ENCODE data around the gene VPS4B.

Gene VPS4B

GRCh38 chr18:63348508-63349136 lies 73.7 kb downstream of the VPS4B start:
- no peaks in the 10 kb centered on the region for H3K4me1 ChIP-seq (ENCODE audit: control extremely low read depth in 1 of 4, control insufficient read depth in 4 of 4, insufficient read depth in 4 of 4, low read length in 3 of 4)
- ChIA-PET CTCF (interaction anchor here (0.7 to 0.9 kb wide), 2 partner anchors 9 to 332 kb away, joined by 3 to 4 read pairs; no protein-coding TSS in a partner anchor), POLR2A (no interaction called here)
- H3K36me3 ChIP-seq (ENCODE audit: control insufficient read depth in 4 of 4, insufficient read depth in 4 of 4, low read length in 3 of 4), result peaks cover 7 to 88% (median 56%) of the 10 kb centered on the region in 4 experiments
- H3K27me3 ChIP-seq (replicated peaks in 2 of 5; ENCODE audit: control insufficient read depth in 4 of 5, insufficient read depth in 5 of 5, low read length in 4 of 5), result no peaks in the 10 kb centered on the region
- H3K9me3 ChIP-seq (ENCODE audit: control extremely low read depth in 1 of 5, control insufficient read depth in 4 of 5, insufficient read depth in 2 of 5, low read depth in 1 of 5, low read length in 4 of 5), result no peaks in the 10 kb centered on the region
- H3K4me3 ChIP-seq (ENCODE audit: control insufficient read depth in 1 of 7, extremely low read depth in 1 of 7, insufficient read depth in 4 of 7, low read depth in 2 of 7, low read length in 6 of 7), result no peak overlapping the region
- H3K27ac ChIP-seq (ENCODE audit: insufficient read depth in 1 of 2, low read depth in 1 of 2, low read length in 2 of 2, poor library complexity in 1 of 2, severe bottlenecking in 2 of 2), result no peak overlapping the region
- 100% methylated on average over 3 of the region's 7 CpGs for WGBS (ENCODE audit: insufficient coverage)
- DNase-seq, result no peak

- CTCF ChIA-PET, result interaction anchor here (1.2 to 9.6 kb wide), 2 partner anchors 14 to 92 kb away, joined by 3 to 66 read pairs; no protein-coding TSS in a partner anchor
- Histone ChIP-seq H3K4me3 (ENCODE audit: control insufficient read depth in 1 of 7, extremely low read depth in 1 of 7, insufficient read depth in 4 of 7, low read depth in 2 of 7, low read length in 6 of 7) (no peak overlapping the region), H3K27me3 (replicated peaks in 2 of 5; ENCODE audit: control insufficient read depth in 4 of 5, insufficient read depth in 5 of 5, low read length in 4 of 5) (no peaks in the 10 kb centered on the region), H3K27ac (ENCODE audit: insufficient read depth in 1 of 2, low read depth in 1 of 2, low read length in 2 of 2, poor library complexity in 1 of 2, severe bottlenecking in 2 of 2) (peak overlapping the region in 1 of 2 experiments; percentile 2), H3K9me3 (ENCODE audit: control extremely low read depth in 1 of 5, control insufficient read depth in 4 of 5, insufficient read depth in 2 of 5, low read depth in 1 of 5, low read length in 4 of 5) (no peaks in the 10 kb centered on the region), H3K4me1 (ENCODE audit: control extremely low read depth in 1 of 4, control insufficient read depth in 4 of 4, insufficient read depth in 4 of 4, low read length in 3 of 4) (no peaks in the 10 kb centered on the region), H3K36me3 (ENCODE audit: control insufficient read depth in 4 of 4, insufficient read depth in 4 of 4, low read length in 3 of 4) (peaks cover 7 to 88% (median 51%) of the 10 kb centered on the region in 4 experiments)
- DNase-seq, result no peak
- 93% methylated on average over 7 of the region's 7 CpGs for WGBS (ENCODE audit: insufficient coverage)
- POLR2A ChIA-PET, result no interaction called here
These were observed 75.6 kb downstream of the VPS4B start for GRCh38 chr18:63346480-63347183.

GRCh38 chr18:63346031-63346430 lies 76.2 kb downstream of the VPS4B start:
- H3K27ac ChIP-seq (ENCODE audit: insufficient read depth in 1 of 2, low read depth in 1 of 2, low read length in 2 of 2, poor library complexity in 1 of 2, severe bottlenecking in 2 of 2), result no peak overlapping the region
- no peaks in the 10 kb centered on the region for H3K9me3 ChIP-seq (ENCODE audit: control extremely low read depth in 1 of 5, control insufficient read depth in 4 of 5, insufficient read depth in 2 of 5, low read depth in 1 of 5, low read length in 4 of 5)
- POLR2A ChIA-PET, result no interaction called here
- WGBS (ENCODE audit: insufficient coverage), result over 99% methylated on average over 7 of the region's 7 CpGs
- no peaks in the 10 kb centered on the region for H3K4me1 ChIP-seq (ENCODE audit: control extremely low read depth in 1 of 4, control insufficient read depth in 4 of 4, insufficient read depth in 4 of 4, low read length in 3 of 4)
- H3K36me3 ChIP-seq (ENCODE audit: control insufficient read depth in 4 of 4, insufficient read depth in 4 of 4, low read length in 3 of 4), result peaks cover 7 to 83% (median 49%) of the 10 kb centered on the region in 4 experiments
- H3K4me3 ChIP-seq (ENCODE audit: control insufficient read depth in 1 of 7, extremely low read depth in 1 of 7, insufficient read depth in 4 of 7, low read depth in 2 of 7, low read length in 6 of 7), result no peak overlapping the region
- DNase-seq, result no peak
- H3K27me3 ChIP-seq (replicated peaks in 2 of 5; ENCODE audit: control insufficient read depth in 4 of 5, insufficient read depth in 5 of 5, low read length in 4 of 5), result no peaks in the 10 kb centered on the region
- CTCF ChIA-PET, result interaction anchor here (1.2 to 9.6 kb wide), 2 partner anchors 14 to 92 kb away, joined by 3 to 66 read pairs; no protein-coding TSS in a partner anchor

GRCh38 chr18:63344918-63345317 lies 77.4 kb downstream of the VPS4B start:
- H3K36me3 ChIP-seq (ENCODE audit: control insufficient read depth in 4 of 4, insufficient read depth in 4 of 4, low read length in 3 of 4), result peaks cover 10 to 76% (median 48%) of the 10 kb centered on the region in 4 experiments
- no peak overlapping the region for H3K27ac ChIP-seq (ENCODE audit: insufficient read depth in 1 of 2, low read depth in 1 of 2, low read length in 2 of 2, poor library complexity in 1 of 2, severe bottlenecking in 2 of 2)
- H3K4me1 ChIP-seq (ENCODE audit: control extremely low read depth in 1 of 4, control insufficient read depth in 4 of 4, insufficient read depth in 4 of 4, low read length in 3 of 4), result no peaks in the 10 kb centered on the region
- H3K9me3 ChIP-seq (ENCODE audit: control extremely low read depth in 1 of 5, control insufficient read depth in 4 of 5, insufficient read depth in 2 of 5, low read depth in 1 of 5, low read length in 4 of 5), result no peaks in the 10 kb centered on the region
- WGBS (ENCODE audit: insufficient coverage), result 86% methylated on average over 2 of the region's 2 CpGs
- no peaks in the 10 kb centered on the region for H3K27me3 ChIP-seq (replicated peaks in 2 of 5; ENCODE audit: control insufficient read depth in 4 of 5, insufficient read depth in 5 of 5, low read length in 4 of 5)
- DNase-seq, result no peak
- POLR2A ChIA-PET, result no interaction called here
- CTCF ChIA-PET, result interaction anchor here (0.9 to 9.6 kb wide), 2 partner anchors 11 to 94 kb away, joined by 3 to 66 read pairs; no protein-coding TSS in a partner anchor
- no peak overlapping the region for H3K4me3 ChIP-seq (ENCODE audit: control insufficient read depth in 1 of 7, extremely low read depth in 1 of 7, insufficient read depth in 4 of 7, low read depth in 2 of 7, low read length in 6 of 7)

- POLR2A ChIA-PET, result no interaction called here
- no peaks in the 10 kb centered on the region for H3K4me1 ChIP-seq (ENCODE audit: control extremely low read depth in 1 of 4, control insufficient read depth in 4 of 4, insufficient read depth in 4 of 4, low read length in 3 of 4)
- H3K27me3 ChIP-seq (replicated peaks in 2 of 5; ENCODE audit: control insufficient read depth in 4 of 5, insufficient read depth in 5 of 5, low read length in 4 of 5), result no peaks in the 10 kb centered on the region
- no peak overlapping the region for H3K27ac ChIP-seq (ENCODE audit: insufficient read depth in 1 of 2, low read depth in 1 of 2, low read length in 2 of 2, poor library complexity in 1 of 2, severe bottlenecking in 2 of 2)
- H3K4me3 ChIP-seq (ENCODE audit: control insufficient read depth in 1 of 7, extremely low read depth in 1 of 7, insufficient read depth in 4 of 7, low read depth in 2 of 7, low read length in 6 of 7), result no peak overlapping the region
- no peak for DNase-seq
- 100% methylated on average over 3 of the region's 5 CpGs for WGBS (ENCODE audit: insufficient coverage)
- H3K9me3 ChIP-seq (ENCODE audit: control extremely low read depth in 1 of 5, control insufficient read depth in 4 of 5, insufficient read depth in 2 of 5, low read depth in 1 of 5, low read length in 4 of 5), result no peaks in the 10 kb centered on the region
- CTCF ChIA-PET, result interaction anchor here (0.7 to 9.6 kb wide), 4 partner anchors 12 to 650 kb away, joined by 3 to 66 read pairs (median 3); no protein-coding TSS in a partner anchor
- peaks cover 10 to 72% (median 44%) of the 10 kb centered on the region in 4 experiments for H3K36me3 ChIP-seq (ENCODE audit: control insufficient read depth in 4 of 4, insufficient read depth in 4 of 4, low read length in 3 of 4)
These were observed 78.0 kb downstream of the VPS4B start for GRCh38 chr18:63344263-63344662.

- WGBS (ENCODE audit: insufficient coverage), result 57% methylated on average over 5 of the region's 5 CpGs
- CTCF ChIA-PET, result interaction anchor here (0.6 to 9.6 kb wide), 9 partner anchors 11 to 756 kb away, joined by 3 to 66 read pairs (median 3); no protein-coding TSS in a partner anchor
- H3K27me3 ChIP-seq (replicated peaks in 2 of 5; ENCODE audit: control insufficient read depth in 4 of 5, insufficient read depth in 5 of 5, low read length in 4 of 5), result no peaks in the 10 kb centered on the region
- peak in 2 of 3 donors; percentile 56 to 63 for DNase-seq
- H3K36me3 ChIP-seq (ENCODE audit: control insufficient read depth in 4 of 4, insufficient read depth in 4 of 4, low read length in 3 of 4), result peaks cover 17 to 74% (median 45%) of the 10 kb centered on the region in 4 experiments
- H3K4me3 ChIP-seq (ENCODE audit: control insufficient read depth in 1 of 7, extremely low read depth in 1 of 7, insufficient read depth in 4 of 7, low read depth in 2 of 7, low read length in 6 of 7), result no peak overlapping the region
- H3K4me1 ChIP-seq (ENCODE audit: control extremely low read depth in 1 of 4, control insufficient read depth in 4 of 4, insufficient read depth in 4 of 4, low read length in 3 of 4), result no peaks in the 10 kb centered on the region
- no peaks in the 10 kb centered on the region for H3K9me3 ChIP-seq (ENCODE audit: control extremely low read depth in 1 of 5, control insufficient read depth in 4 of 5, insufficient read depth in 2 of 5, low read depth in 1 of 5, low read length in 4 of 5)
- H3K27ac ChIP-seq (ENCODE audit: insufficient read depth in 1 of 2, low read depth in 1 of 2, low read length in 2 of 2, poor library complexity in 1 of 2, severe bottlenecking in 2 of 2), result no peak overlapping the region
- POLR2A ChIA-PET, result no interaction called here
These were observed 80.1 kb downstream of the VPS4B start for GRCh38 chr18:63342206-63342605.

Measured in common myeloid progenitor, CD34-positive (primary cell).